Cardiac fibroblast (primary cell): ENCODE measurements around the gene TIMM17A.

Experiments
- DNase-seq, 2 donors: peaks; one replicate each; pipeline versions ENCODE4 v3.0.0 to v3.0.0-alpha.2; 2010; ENCODE audit warnings: low read depth in 2 of 2
- H3K4me3 ChIP-seq, 2 donors: replicated peaks in 1 of 2; 1 replicate in 1 of 2; 2 replicates in 1 of 2; pipeline ENCODE4 v1.5.1; 2011; ENCODE audit warnings: low read depth in 2 of 2, low read length in 2 of 2, mild to moderate bottlenecking in 2 of 2, moderate library complexity in 1 of 2
- CTCF ChIP-seq: IDR thresholded peaks from one replicate; pipeline ENCODE4 v1.5.1; 2011; ENCODE audit warnings: low read depth, mild to moderate bottlenecking, low read length, inconsistent platforms

TIMM17A gene

DNA sequence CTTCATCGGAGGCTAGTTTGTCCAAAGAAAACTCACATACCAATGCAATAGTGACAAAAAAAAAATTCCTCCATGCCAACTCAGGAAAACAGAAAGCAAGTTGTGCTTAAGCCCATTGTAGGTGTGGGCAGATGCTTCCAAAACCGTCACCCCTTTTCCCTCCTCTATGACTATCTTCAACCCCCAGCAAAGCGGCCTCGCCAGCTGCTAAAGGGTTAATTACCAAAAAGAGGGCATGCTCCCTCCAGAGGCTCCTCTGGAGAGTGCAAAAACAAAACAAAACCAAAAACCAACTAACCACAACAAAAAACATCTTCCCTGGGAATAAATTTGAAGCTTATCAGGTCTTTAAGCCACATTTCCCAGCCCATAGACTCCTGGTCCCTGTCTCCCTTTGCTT lies 10.1 kb upstream of the TIMM17A start:
- H3K4me3 ChIP-seq: peak overlapping the region in 1 of 2 donors; percentile 23
- no peak for DNase-seq
- peak; percentile 23 for TF ChIP-seq CTCF

DNA sequence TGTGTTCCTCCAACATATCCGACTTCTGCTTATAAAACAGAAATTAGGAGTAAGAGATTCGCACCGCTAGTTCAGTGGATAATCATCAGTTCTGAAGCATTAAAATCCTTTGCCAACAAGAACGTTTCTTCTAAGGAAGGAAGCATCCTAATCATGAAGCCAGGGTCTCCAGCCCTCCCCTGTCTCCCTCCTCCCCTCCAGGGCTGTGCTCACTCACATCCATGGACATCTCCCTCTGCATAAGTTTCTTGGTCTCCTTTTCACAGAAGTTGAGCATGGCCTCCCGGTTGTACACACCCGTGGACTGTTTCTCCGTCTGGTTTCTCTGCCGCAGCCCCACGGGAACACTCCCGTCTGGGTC lies 9.5 kb upstream of the TIMM17A start:
- no peak for TF ChIP-seq CTCF
- no peak for DNase-seq
- peak overlapping the region; percentile 38 to 42 for H3K4me3 ChIP-seq

- peak; percentile 81 to 91 for DNase-seq
- no peak for TF ChIP-seq CTCF
- H3K4me3 ChIP-seq: peak within 1 kb of the TSS; percentile 38 to 42
These were observed 8.9 kb upstream of the TIMM17A start, which contains the start of gene LMOD1 for GRCh38 chr1:201946224-201946908. LMOD1 (minus strand) TSS chr1:201946548; CDS start chr1:201946340, 208 bp downstream.

DNA sequence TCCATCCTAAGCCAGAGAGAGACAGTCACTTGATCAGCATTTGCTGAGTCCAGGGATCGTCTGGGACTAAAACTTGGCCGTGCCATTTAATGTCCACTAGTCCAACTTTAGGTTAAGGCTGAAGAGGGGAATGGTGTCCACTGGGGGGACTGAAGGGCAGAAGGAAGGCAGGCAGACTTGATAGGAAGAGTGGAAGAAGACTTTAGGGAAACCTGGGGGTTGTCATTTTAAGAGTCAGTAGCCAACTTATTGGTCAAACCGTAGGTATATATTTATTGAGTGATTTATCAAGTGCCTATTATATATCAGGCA lies 7.7 kb upstream of the TIMM17A start:
- DNase-seq: no peak
- no peak for TF ChIP-seq CTCF
- no peak overlapping the region for H3K4me3 ChIP-seq

GRCh38 chr1:201949491-201949890 lies 5.8 kb upstream of the TIMM17A start:
- TF ChIP-seq CTCF: no peak
- no peak overlapping the region for H3K4me3 ChIP-seq
- peak; percentile 25 to 39 for DNase-seq

- no peak for DNase-seq
- TF ChIP-seq CTCF: no peak
- peak overlapping the region; percentile 94 to 96 for H3K4me3 ChIP-seq
These were observed 867 bp upstream of the TIMM17A start for GRCh38 chr1:201954263-201955008.
